GM12891 (cell line): ENCODE measurements around the gene ARHGEF1.

Experiments
- POLR2A ChIP-seq: IDR thresholded peaks from 2 replicates; pipeline ENCODE4 v1.6.1; 2011; ENCODE audit warnings: low read depth, low read length, control low read depth
- POLR2AphosphoS5 ChIP-seq: IDR thresholded peaks from 2 replicates; pipeline ENCODE4 v1.6.1; 2011; ENCODE audit warnings: low read depth, low read length, control low read depth
- TAF1 ChIP-seq: IDR thresholded peaks from 2 replicates; pipeline ENCODE4 v1.6.1; 2011; ENCODE audit warnings: low read depth, low read length, control low read depth

DNA sequence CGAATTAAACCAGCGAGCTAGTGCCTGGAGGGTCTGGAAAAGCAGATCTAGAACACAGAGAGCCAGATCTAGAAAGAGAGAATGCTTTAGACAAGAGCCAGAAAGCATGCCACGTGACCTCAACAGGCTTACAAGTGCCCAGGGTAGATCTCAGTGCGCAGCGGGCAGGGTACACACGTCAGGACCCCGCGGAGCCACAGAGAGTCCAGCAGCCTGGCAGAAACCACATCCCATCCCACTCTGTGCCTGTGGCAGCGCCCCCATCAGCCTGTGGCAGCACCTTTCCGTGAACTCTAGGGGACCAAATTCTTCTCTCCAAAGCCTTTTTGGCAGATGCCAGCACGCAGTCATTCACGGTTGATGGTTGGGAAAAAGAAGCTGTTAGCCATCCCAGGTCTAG lies 5.9 kb downstream of the ARHGEF1 start:
- TF ChIP-seq POLR2AphosphoS5 (no peak), POLR2A (no peak), TAF1 (no peak)
